Fibroblast of villous mesenchyme (primary cell): ENCODE measurements around the gene MXRA5. TPM values are rescaled to one million over a fixed set of nuclear protein-coding genes. Genes with fewer than 3 reads are reported as not detected.
"Not testable (repeated sequence)": the region's sequence is repeated elsewhere in the genome, so short reads cannot be mapped to it uniquely, and the experiment has no call there.

Source experiments
- DNase-seq: peaks from one replicate; pipeline ENCODE4 v3.0.0-alpha.2; 2010; ENCODE audit warnings: low read depth
- H3K4me3 ChIP-seq: 2 replicates; pipeline ENCODE4 v1.5.1; 2011; ENCODE audit warnings: low read depth, mild to moderate bottlenecking, low read length
- CTCF ChIP-seq: IDR thresholded peaks from 2 replicates; pipeline ENCODE4 v1.5.1; 2012; ENCODE audit warnings: low read depth, mild to moderate bottlenecking, low read length; ENCODE audit not compliant: insufficient read depth
- total RNA-seq: library from RNA; depleted of rRNA; stranded (reverse); fragments of >200 nt; gene quantifications from 2 replicates; pipeline ENCODE4 v1.2.3, GENCODE V29; 2012

Gene MXRA5
- total RNA-seq, 1 donor, result 20.7 TPM

GRCh38 chrX:3360881-3361280, 14.4 kb upstream of the MXRA5 start:
- no peak for DNase-seq
- H3K4me3 ChIP-seq, result no peak overlapping the region
- TF ChIP-seq CTCF, result no peak

GRCh38 chrX:3352741-3353140, 6.3 kb upstream of the MXRA5 start:
- DNase-seq, result not testable (repeated sequence)

GRCh38 chrX:3351276-3351675, 4.8 kb upstream of the MXRA5 start:
- H3K4me3 ChIP-seq, result no peak overlapping the region
- peak; percentile 2 for DNase-seq
- no peak for TF ChIP-seq CTCF

More at GRCh38 chrX:3352741-3353140, 6.3 kb upstream of the MXRA5 start:
- not testable (repeated sequence) for H3K4me3 ChIP-seq

GRCh38 chrX:3348191-3348590, 1.7 kb upstream of the MXRA5 start:
- TF ChIP-seq CTCF, result no peak
- no peak overlapping the region for H3K4me3 ChIP-seq
- DNase-seq, result no peak

GRCh38 chrX:3345281-3346191, 916 bp downstream of the MXRA5 start:
- no peak for TF ChIP-seq CTCF
- H3K4me3 ChIP-seq, result peak overlapping the region; percentile 55
- peak; percentile 40 for DNase-seq

- not testable (repeated sequence) for H3K4me3 ChIP-seq, DNase-seq
Measured at GRCh38 chrX:3343569-3343968, 2.9 kb downstream of the MXRA5 start.

- DNase-seq, result no peak
- no peak for TF ChIP-seq CTCF
- H3K4me3 ChIP-seq, result no peak overlapping the region
Measured at GRCh38 chrX:3340016-3340415, 6.4 kb downstream of the MXRA5 start.

- TF ChIP-seq CTCF, result no peak
- no peak overlapping the region for H3K4me3 ChIP-seq
- DNase-seq, result peak; percentile 40
Measured at GRCh38 chrX:3326681-3327080, 19.8 kb downstream of the MXRA5 start.
